ENCODE measurements around the gene IKBKE. TPM values are rescaled to one million over a fixed set of nuclear protein-coding genes. Genes with fewer than 3 reads are reported as not detected.

Gene IKBKE
- total RNA-seq, 1 experiment from 2014 or later: 5.1 TPM

DNA sequence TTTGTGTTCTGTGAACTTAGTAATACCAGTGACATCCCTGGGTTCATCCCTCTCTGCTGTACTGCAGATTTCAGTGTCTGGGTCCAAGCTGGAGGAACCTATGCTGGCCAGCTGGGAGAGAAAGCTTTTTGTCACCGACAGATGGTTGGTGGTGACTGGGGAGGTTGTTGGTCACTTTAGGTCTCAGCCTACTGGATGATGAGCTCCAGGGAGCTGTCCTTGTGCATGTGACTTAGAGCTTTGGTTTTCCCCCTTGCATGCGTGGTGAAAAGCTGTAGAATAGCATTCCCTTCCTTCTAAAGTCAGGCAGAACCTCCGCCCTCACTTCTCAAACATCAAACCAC, 22.9 kb upstream of the IKBKE start (continued):
- TF ChIP-seq, protein P1, sequence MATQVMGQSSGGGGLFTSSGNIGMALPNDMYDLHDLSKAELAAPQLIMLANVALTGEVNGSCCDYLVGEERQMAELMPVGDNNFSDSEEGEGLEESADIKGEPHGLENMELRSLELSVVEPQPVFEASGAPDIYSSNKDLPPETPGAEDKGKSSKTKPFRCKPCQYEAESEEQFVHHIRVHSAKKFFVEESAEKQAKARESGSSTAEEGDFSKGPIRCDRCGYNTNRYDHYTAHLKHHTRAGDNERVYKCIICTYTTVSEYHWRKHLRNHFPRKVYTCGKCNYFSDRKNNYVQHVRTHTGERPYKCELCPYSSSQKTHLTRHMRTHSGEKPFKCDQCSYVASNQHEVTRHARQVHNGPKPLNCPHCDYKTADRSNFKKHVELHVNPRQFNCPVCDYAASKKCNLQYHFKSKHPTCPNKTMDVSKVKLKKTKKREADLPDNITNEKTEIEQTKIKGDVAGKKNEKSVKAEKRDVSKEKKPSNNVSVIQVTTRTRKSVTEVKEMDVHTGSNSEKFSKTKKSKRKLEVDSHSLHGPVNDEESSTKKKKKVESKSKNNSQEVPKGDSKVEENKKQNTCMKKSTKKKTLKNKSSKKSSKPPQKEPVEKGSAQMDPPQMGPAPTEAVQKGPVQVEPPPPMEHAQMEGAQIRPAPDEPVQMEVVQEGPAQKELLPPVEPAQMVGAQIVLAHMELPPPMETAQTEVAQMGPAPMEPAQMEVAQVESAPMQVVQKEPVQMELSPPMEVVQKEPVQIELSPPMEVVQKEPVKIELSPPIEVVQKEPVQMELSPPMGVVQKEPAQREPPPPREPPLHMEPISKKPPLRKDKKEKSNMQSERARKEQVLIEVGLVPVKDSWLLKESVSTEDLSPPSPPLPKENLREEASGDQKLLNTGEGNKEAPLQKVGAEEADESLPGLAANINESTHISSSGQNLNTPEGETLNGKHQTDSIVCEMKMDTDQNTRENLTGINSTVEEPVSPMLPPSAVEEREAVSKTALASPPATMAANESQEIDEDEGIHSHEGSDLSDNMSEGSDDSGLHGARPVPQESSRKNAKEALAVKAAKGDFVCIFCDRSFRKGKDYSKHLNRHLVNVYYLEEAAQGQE (IDR thresholded peaks at IDR 0.05; ENCODE audit: low read depth): no peak
- no peak for TF ChIP-seq YY1 (IDR thresholded peaks at IDR 0.05; ENCODE audit: extremely low read depth, insufficient replicate concordance, low read depth, low read length)

DNA sequence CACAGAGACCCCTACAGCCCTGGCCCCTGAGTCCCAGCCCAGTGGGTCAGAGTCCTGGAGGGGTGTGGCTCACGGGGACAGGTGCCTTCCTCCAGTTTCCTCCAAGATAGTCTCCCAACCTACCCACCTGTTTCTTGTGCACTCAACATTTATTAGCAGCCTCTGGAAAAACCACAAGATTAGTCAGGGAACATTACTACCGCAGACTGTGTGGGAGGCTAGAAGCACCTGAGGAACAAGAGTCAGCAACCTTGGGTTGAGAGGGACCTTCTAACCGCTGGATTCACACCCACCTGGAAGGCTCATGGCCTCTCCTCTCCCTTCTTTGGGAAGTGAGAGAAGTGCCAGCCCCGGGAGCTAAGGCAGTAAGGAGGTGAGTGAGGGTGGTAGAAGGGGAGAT, 22.5 kb upstream of the IKBKE start:
- H3K27ac ChIP-seq (ENCODE audit: low read depth, low read length): no peak overlapping the region
- no peak overlapping the region for H3K9ac ChIP-seq (ENCODE audit: low read length)
- intact Hi-C loops (cut with micrococcal nuclease): no loop called here
- RAD21 ChIA-PET (ENCODE audit: low non-redundant PET in 1 of 2, low total read pairs in 2 of 2, uncharacterized antibody in 2 of 2, unreplicated experiment in 2 of 2): no interaction called here
- POLR2A ChIA-PET: no interaction called here
- TF ChIP-seq EGR1 (IDR thresholded peaks at IDR 0.05; ENCODE audit: low read depth) (0 out of 2 replicates have a peak, but pooled peaks have one; percentile 15), SRF (IDR thresholded peaks at IDR 0.05; ENCODE audit: low read depth) (no peak)
- peaks cover 0 to 13% of the 10 kb centered on the region in 2 experiments; a peak in 2 of 4 replicates for H3K36me3 ChIP-seq (ENCODE audit: control insufficient read depth in 1 of 2, insufficient read depth in 2 of 2, low read length in 2 of 2)
- no peaks in the 10 kb centered on the region for H4K20me1 ChIP-seq (ENCODE audit: insufficient read depth)
- peaks cover 0 to 12% of the 10 kb centered on the region in 2 experiments; a peak in 2 of 4 replicates for H3K4me1 ChIP-seq (ENCODE audit: control insufficient read depth in 1 of 2, insufficient read depth in 2 of 2, low read length in 2 of 2)
- no peaks in the 10 kb centered on the region for H3K27me3 ChIP-seq (ENCODE audit: insufficient read depth, low read length)
- H3K9me3 ChIP-seq (ENCODE audit: control insufficient read depth in 1 of 2, insufficient read depth in 1 of 2, low read depth in 1 of 2, low read length in 2 of 2): no peaks in the 10 kb centered on the region
- BruUV-seq (replicated peaks): no TSS peak
- peak overlapping the region; percentile 14; the same call in 1 of the 2 replicates for H3K4me2 ChIP-seq (ENCODE audit: low read length)
- H2AFZ ChIP-seq (ENCODE audit: low read depth, low read length, poor library complexity, severe bottlenecking): no peak overlapping the region
- H3K9me2 ChIP-seq (ENCODE audit: insufficient read depth): no peaks in the 10 kb centered on the region
- H3K79me2 ChIP-seq (ENCODE audit: insufficient read depth, low read length): no peaks in the 10 kb centered on the region
- no peak overlapping the region for H3K4me3 ChIP-seq (replicated peaks in 1 of 2; ENCODE audit: low read depth in 1 of 2, low read length in 2 of 2)
- DNase-seq (ENCODE audit: low read depth, low spot score): no peak
- ATAC-seq: 0 out of 2 replicates have a peak, but pooled peaks have one; percentile 30
- CTCF ChIA-PET: no interaction called here
